DMS53 treated with DMSO at 0.1 percent for 48 hours (cell line): Measurements from ENCODE around the gene JUN.

Experiments used
- DNase-seq: peaks from one replicate; lab custom pipeline; 2025; ENCODE audit not compliant: unreplicated experiment; lab: John Stamatoyannopoulos, UW

The JUN gene

GRCh38 chr1:58764294-58764978 lies 19.4 kb downstream of the JUN start:
- DNase-seq = peak; percentile 69

GRCh38 chr1:58763214-58763613 lies 20.6 kb downstream of the JUN start:
- no peak for DNase-seq

DNA sequence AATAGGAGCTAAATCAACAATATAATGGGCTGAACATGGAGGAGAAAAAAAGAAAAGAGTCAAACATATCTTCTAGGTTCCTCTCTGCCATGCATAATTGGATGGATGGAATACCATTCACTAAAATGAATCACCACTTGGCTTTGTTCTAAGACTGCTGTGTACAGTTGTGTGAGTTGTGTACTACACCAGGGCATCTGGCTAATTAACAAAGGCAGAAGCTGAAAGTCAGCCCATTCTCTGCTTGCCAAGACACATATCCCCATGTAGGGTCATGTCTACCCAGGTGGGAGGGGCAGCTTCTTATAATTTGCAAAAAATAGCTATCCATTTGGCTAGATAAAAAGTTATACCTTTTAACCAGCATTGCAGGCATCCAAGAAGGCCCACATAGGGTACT lies 21.0 kb downstream of the JUN start:
- no peak for DNase-seq

DNA sequence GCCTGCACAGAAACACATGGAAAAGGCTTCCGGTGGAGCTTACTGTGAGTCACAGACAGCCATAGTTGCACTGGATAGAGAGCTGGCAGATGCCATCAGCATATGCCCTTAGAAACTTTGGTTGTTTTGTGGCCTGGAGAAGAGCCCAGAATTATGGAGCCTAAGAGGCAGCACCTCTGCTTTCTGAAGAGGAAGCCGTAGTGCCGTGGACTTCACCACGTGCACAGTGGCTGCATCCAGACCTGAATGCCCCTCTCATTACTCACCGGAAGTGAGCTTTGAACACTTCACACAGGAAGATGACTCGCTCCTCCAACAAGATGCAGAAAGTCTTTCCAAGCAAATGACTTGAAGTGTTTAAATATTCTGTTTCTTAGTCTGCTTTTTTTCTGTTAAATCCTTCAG lies 28.4 kb downstream of the JUN start:
- DNase-seq = peak; percentile 91

DNA sequence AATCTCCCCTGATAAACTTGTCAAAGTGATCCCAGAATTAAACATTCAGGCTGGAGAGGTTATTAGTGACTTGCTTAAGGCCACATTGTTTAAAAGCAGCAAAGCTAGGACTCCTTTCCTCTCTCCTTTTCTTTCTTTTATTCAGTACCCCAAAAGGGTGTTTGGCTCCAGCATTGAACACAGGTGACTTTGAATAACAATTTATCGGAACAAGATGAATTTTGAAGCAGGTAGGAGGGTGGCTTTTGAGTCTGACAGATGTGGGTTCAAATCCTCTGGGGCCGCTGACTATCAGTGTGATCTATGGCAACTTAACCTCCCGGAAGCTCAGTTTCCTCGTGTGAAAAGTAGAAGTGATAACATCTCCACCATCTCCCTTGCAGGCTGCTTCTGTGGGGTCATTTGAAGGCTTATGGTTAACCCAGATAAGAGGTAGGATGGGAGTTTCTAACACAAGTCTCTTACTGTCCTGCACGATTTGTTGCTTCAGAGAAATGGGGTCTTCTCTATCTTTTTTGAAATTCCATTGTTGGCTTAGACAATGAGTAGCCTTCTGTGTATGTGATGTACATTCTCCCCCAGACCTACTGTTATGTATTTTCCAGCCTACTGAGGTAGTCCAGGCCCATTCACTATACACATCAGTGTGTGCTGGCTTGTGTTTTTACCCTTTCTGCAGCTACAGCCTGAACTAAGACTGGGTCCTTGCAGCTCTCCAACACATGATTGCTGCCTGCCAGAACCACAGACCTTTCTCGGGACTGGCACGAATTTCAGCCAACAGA lies 29.0 kb downstream of the JUN start:
- no peak for DNase-seq

DNA sequence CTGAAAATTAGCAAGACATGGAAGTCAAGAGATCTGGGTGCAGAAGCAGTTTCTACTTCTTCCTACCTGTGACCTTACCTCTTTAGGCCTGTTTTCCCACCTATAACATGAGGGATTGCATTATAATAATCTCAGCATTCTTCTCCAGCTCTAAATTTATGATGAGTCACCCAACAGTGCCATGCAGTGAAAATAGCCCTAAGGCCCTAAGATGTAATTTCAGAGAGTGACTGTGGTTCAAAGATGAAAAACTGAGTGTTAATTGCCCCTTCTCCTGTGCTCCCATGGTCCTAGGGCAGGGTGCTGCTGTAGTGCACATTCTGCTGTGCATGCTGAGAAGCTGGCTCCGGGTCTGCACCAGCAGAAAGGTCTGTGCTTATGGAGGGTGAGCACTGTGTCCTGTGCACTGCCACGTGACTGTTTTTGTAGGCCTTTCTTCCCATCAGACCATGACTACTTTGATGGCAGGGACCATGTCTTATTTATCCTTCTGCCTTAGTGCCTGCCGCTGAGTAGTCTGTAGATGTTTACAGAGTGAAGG lies 29.7 kb downstream of the JUN start:
- no peak for DNase-seq

GRCh38 chr1:58753431-58753866 lies 30.4 kb downstream of the JUN start:
- DNase-seq = no peak

DNA sequence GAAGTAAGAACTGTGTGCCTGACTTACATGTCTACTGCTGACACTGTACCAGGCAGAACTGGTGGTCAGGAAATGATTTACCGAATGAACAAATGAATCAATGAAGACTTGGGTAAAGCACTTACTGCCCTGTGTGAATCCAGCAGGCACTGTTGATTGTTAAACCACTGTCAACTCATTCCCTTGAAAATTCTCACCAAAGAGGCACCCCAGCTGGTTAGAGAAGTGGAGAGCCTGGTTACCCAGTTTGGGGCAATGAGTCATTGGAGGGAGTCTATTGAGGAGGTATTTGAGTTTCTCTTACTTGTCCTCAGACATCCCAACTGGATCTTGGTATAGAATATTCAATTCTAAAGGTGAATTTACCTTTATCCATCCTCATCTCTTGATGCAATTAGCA lies 34.2 kb downstream of the JUN start:
- no peak for DNase-seq

- no peak for DNase-seq
Observed at GRCh38 chr1:58748666-58749065, 35.2 kb downstream of the JUN start.

- no peak for DNase-seq
Observed at GRCh38 chr1:58746757-58747156, 37.1 kb downstream of the JUN start.

GRCh38 chr1:58746182-58746581 lies 37.7 kb downstream of the JUN start:
- DNase-seq = no peak

GRCh38 chr1:58745666-58746065 lies 38.2 kb downstream of the JUN start:
- DNase-seq = no peak

- DNase-seq = no peak
Observed at GRCh38 chr1:58745117-58745516, 38.7 kb downstream of the JUN start.

GRCh38 chr1:58741678-58742553 lies 41.9 kb downstream of the JUN start:
- no peak for DNase-seq

DNA sequence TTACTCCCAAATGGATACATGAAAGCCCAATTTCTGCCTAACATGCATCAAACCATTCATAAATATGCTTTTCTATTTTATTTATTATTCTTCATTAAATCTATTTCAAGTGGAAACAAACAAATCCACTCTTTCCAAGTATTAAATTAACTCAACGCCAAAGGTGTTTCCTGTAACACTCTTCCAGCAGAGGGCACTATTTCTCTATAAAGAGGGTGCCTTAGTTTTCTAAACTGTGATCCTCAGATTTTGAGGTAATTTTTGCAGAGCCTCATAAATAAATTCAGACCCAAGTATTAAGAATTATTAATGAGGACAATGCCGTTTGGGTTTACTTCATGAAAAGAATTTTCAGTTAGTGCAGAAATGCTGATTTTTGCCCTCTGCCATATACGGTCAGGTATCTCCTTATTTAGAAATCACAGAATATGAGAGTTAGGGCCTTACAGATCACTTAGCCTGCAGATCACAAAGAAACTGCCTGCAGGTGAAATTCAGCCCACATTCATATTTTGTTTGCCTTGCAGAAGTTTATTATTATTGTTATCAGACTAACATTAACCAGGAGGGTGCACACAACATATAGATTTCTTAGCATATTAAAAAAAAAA lies 43.9 kb downstream of the JUN start:
- DNase-seq = peak; percentile 89

GRCh38 chr1:58738876-58739275 lies 45.0 kb downstream of the JUN start:
- DNase-seq = no peak

DNA sequence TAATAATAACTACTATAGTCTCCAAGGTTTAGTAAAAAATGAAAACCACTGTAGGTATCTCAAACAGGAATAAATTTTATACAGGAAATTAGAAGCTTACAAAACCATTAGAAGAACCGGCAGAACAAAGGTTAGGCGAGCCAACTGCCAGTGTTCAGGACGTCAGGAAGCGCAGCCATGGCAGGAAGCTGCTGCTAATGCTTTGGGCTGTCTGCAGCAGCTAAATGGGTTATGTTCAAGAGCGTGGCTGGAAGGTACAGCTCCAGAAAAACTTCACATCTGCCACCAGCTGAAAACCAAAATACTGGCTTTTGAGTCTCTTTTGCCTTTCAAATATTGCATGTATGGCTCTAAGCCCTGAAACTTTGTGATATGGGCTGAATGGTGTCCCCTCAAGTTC lies 48.3 kb downstream of the JUN start:
- no peak for DNase-seq

- DNase-seq = no peak
Observed at GRCh38 chr1:58734630-58735029, 49.2 kb downstream of the JUN start.

DNA sequence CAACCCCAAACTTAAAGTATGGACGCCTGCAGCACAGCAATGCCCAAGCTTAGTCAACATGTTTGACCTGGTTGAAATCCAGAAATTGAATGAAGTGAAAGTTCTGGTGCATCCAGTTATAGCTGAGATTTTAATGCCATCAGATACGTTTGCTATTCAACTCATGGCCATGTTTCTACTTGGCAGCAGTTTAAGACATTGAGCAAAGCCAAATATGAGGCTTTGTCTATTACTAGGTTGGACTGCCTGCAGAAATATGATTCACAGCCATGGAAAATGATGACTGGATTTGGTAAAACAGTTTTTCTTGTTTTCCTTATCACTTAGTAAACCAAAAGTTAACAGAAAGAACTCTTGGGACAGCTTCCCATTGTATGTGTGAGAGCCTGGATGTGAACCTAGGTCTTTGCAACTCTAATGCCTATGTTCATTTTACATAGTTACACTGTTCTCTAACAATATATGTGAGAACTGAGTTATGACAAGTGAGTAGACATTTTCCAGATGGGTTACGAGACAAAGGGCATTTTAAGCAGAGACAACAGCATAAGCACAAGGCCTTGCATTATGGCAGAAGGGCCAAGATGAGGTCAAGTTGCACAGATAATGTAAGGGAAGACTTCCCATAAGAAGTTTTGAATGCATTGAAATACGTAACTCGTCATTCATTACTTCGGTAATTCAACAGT lies 51.6 kb downstream of the JUN start:
- no peak for DNase-seq
